ENCODE measurements around the gene AMTN.

The AMTN gene

DNA sequence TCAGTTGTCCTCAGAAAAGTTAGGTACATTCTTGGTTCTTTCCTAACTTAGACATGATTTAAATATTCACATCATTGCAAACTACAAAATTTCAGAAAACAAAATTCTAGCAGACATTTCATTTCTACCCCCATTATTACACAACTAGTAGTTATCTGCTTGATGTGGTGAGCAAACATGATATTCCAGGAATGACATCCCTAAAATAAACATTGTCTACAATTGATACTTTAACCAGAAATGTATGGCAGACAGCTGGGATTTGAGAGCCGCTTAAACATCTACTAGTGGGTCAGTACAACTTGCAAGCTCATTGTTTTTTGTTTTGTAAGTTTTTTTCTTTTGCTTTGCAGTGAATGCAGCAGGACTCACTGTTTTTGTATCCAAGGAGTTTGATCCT lies 41.6 kb downstream of the AMTN start:
- DNase-seq (ENCODE audit: low read depth, low spot score): no peak

DNA sequence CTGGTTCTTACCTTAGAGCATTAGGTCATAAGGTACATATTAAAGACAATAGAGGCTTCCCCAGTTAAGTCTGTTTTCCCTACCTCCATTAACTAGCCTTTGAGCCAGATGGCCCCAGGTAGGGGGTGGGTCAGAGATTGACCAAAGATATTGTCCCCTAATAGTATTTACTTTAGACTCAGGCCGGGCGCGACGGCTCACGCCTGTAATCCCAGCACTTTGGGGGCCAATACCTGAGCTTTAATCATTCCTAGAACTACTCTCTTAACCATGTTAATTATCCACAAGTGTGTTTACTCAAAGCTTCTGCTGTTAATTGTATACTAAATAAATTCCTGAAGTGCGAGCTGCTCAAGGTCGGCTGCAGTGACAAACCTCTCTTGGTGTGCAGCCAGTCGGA lies 45.7 kb downstream of the AMTN start:
- no peak for DNase-seq (ENCODE audit: low read depth, low spot score)

- no peak for DNase-seq (ENCODE audit: low read depth, low spot score)
Observed at GRCh38 chr4:70570796-70571195, 52.4 kb downstream of the AMTN start.

DNA sequence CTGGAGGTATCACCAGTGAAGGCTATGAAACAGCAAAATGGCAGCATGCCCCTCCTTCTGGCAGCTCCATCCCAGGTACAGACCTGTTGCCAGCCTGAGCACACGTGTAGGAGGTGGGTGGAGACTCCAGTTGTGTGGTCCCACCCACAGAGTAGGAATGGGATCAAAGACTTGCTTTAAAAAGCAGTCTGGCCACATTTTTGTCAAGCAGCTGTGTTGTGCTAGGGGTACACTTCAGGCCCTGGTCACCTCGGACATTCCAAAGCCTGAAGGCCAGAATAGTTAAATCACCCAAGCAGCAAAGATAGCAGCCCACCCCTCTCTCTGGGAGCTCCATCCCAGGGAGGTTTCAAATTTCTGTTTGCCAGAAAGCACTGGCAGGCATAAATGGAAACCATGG lies 53.4 kb downstream of the AMTN start:
- DNase-seq (ENCODE audit: low read depth, low spot score): no peak

GRCh38 chr4:70575964-70576363 lies 57.6 kb downstream of the AMTN start:
- no peak for DNase-seq (ENCODE audit: low read depth, low spot score)

DNA sequence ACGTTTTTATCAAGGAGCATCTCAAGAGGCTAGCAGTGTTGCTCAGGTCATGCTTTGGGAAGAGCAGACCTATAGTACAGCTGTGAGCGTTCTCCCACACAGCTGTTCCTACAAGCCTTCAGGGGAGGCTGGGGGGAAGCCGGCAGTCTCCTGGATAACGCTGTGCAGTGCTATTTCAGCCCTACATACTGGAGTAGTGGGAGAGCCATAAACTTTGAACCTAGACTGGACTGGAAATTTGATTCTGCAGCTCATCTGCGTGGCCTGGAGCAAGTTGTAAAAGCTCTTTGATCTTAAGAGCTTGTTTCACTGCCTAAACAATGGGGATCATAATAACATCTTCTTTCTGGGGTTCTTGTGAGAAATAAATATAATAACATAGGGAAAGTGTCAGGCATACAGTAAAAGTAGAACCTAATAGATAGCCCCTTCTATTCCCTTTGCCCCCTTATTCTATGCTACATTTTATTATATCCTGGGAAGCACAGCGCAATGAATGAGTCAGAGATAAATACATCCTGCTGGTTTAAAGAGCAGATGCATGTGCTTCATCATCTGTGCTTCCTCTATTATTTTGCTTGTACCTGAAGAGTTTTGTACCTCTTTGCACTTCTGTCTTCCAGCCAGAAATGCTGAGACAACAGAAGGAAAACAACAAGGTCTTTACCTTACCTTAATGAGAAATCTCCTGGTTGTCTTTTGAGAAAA lies 59.0 kb downstream of the AMTN start:
- no peak for DNase-seq (ENCODE audit: low read depth, low spot score)

GRCh38 chr4:70581980-70582379 lies 63.6 kb downstream of the AMTN start:
- DNase-seq (ENCODE audit: low read depth, low spot score): no peak

Measured in iPS DF 19.7 (cell line).